Measurements from ENCODE around the gene SLFNL1.

Gene SLFNL1

GRCh38 chr1:40974945-40975344 lies 46.6 kb downstream of the SLFNL1 start:
- WGBS = 79% methylated on average over 8 of the region's 9 CpGs
- H4K8ac ChIP-seq (ENCODE audit: low read length) = no peak overlapping the region
- H3K79me1 ChIP-seq (replicated peaks; ENCODE audit: low read length, poor library complexity, severe bottlenecking) = peaks cover 4% of the 10 kb centered on the region

GRCh38 chr1:40973912-40974311 lies 47.6 kb downstream of the SLFNL1 start:
- 84% methylated on average over 2 of the region's 2 CpGs for WGBS
- Histone ChIP-seq H3K27ac (ENCODE audit: low read length, poor library complexity, severe bottlenecking) (no peak overlapping the region), H3K27me3 (ENCODE audit: control insufficient read depth in 1 of 2, insufficient read depth in 1 of 2, low read length in 2 of 2) (no peaks in the 10 kb centered on the region), H3K4me1 (ENCODE audit: control insufficient read depth, insufficient read depth, low read depth, low read length) (peaks cover 1% of the 10 kb centered on the region), H3K18ac (ENCODE audit: low read depth in 1 of 2, low read length in 2 of 2) (no peak overlapping the region), H2BK5ac (ENCODE audit: low read depth, low read length, poor library complexity, severe bottlenecking) (no peak overlapping the region), H3K4ac (ENCODE audit: low read depth in 1 of 2, low read length in 2 of 2) (peak overlapping the region in 1 of 2 experiments; percentile 26), H3K4me3 (ENCODE audit: insufficient read depth in 1 of 2, low read depth in 1 of 2, low read length in 2 of 2) (no peak overlapping the region), H4K91ac (ENCODE audit: low read length) (no peak overlapping the region), H3K36me3 (ENCODE audit: control insufficient read depth in 1 of 2, insufficient read depth in 2 of 2, low read depth in 1 of 2, low read length in 2 of 2) (no peaks in the 10 kb centered on the region), H4K8ac (ENCODE audit: low read length) (no peak overlapping the region), H2BK15ac (ENCODE audit: low read depth, poor library complexity, severe bottlenecking) (no peak overlapping the region), H3K14ac (ENCODE audit: low read length in 2 of 2) (no peak overlapping the region), H3K79me1 (replicated peaks; ENCODE audit: low read length, poor library complexity, severe bottlenecking) (peaks cover 2% of the 10 kb centered on the region), H2AK5ac (ENCODE audit: low read length, severe bottlenecking) (no peak overlapping the region), H2BK12ac (ENCODE audit: low read length in 2 of 2) (no peak overlapping the region), H2AFZ (ENCODE audit: low read depth, low read length) (no peak overlapping the region), H3K23ac (ENCODE audit: low read length in 2 of 2) (no peak overlapping the region), H3K9ac (ENCODE audit: low read length) (no peak overlapping the region), H2BK120ac (ENCODE audit: low read depth, low read length) (no peak overlapping the region), H3K4me2 (ENCODE audit: low read length, poor library complexity, severe bottlenecking) (no peak overlapping the region), H3K9me3 (ENCODE audit: control insufficient read depth, low read length) (no peaks in the 10 kb centered on the region)
- DNase-seq = no peak

More at GRCh38 chr1:40974945-40975344, 46.6 kb downstream of the SLFNL1 start:
- H3K18ac ChIP-seq (ENCODE audit: low read depth in 1 of 2, low read length in 2 of 2) = no peak overlapping the region
- DNase-seq = no peak
- no peak overlapping the region for H2AK5ac ChIP-seq (ENCODE audit: low read length, severe bottlenecking)
- no peak overlapping the region for H2AFZ ChIP-seq (ENCODE audit: low read depth, low read length)
- H3K4me2 ChIP-seq (ENCODE audit: low read length, poor library complexity, severe bottlenecking) = no peak overlapping the region
- no peak overlapping the region for H3K14ac ChIP-seq (ENCODE audit: low read length in 2 of 2)
- no peak overlapping the region for H3K9ac ChIP-seq (ENCODE audit: low read length)
- no peak overlapping the region for H2BK5ac ChIP-seq (ENCODE audit: low read depth, low read length, poor library complexity, severe bottlenecking)
- no peaks in the 10 kb centered on the region for H3K9me3 ChIP-seq (ENCODE audit: control insufficient read depth, low read length)
- no peak overlapping the region for H4K91ac ChIP-seq (ENCODE audit: low read length)
- no peak overlapping the region for H3K4me3 ChIP-seq (ENCODE audit: insufficient read depth in 1 of 2, low read depth in 1 of 2, low read length in 2 of 2)
- H2BK15ac ChIP-seq (ENCODE audit: low read depth, poor library complexity, severe bottlenecking) = peak overlapping the region; percentile 30
- H3K4ac ChIP-seq (ENCODE audit: low read depth in 1 of 2, low read length in 2 of 2) = no peak overlapping the region
- no peaks in the 10 kb centered on the region for H3K27me3 ChIP-seq (ENCODE audit: control insufficient read depth in 1 of 2, insufficient read depth in 1 of 2, low read length in 2 of 2)
- H3K27ac ChIP-seq (ENCODE audit: low read length, poor library complexity, severe bottlenecking) = no peak overlapping the region
- H3K36me3 ChIP-seq (ENCODE audit: control insufficient read depth in 1 of 2, insufficient read depth in 2 of 2, low read depth in 1 of 2, low read length in 2 of 2) = no peaks in the 10 kb centered on the region
- H3K23ac ChIP-seq (ENCODE audit: low read length in 2 of 2) = no peak overlapping the region
- peaks cover 6% of the 10 kb centered on the region for H3K4me1 ChIP-seq (ENCODE audit: control insufficient read depth, insufficient read depth, low read depth, low read length)
- H2BK12ac ChIP-seq (ENCODE audit: low read length in 2 of 2) = peak overlapping the region in 1 of 2 experiments; percentile 63
- H2BK120ac ChIP-seq (ENCODE audit: low read depth, low read length) = no peak overlapping the region

GRCh38 chr1:40971966-40972365 lies 49.6 kb downstream of the SLFNL1 start:
- no peak overlapping the region for H4K91ac ChIP-seq (ENCODE audit: low read length)
- no peaks in the 10 kb centered on the region for H3K9me3 ChIP-seq (ENCODE audit: control insufficient read depth, low read length)
- no peak for DNase-seq
- H3K36me3 ChIP-seq (ENCODE audit: control insufficient read depth in 1 of 2, insufficient read depth in 2 of 2, low read depth in 1 of 2, low read length in 2 of 2) = no peaks in the 10 kb centered on the region
- no peak overlapping the region for H2AK5ac ChIP-seq (ENCODE audit: low read length, severe bottlenecking)
- H3K79me1 ChIP-seq (replicated peaks; ENCODE audit: low read length, poor library complexity, severe bottlenecking) = no peaks in the 10 kb centered on the region
- H2BK5ac ChIP-seq (ENCODE audit: low read depth, low read length, poor library complexity, severe bottlenecking) = no peak overlapping the region
- no peak overlapping the region for H3K27ac ChIP-seq (ENCODE audit: low read length, poor library complexity, severe bottlenecking)
- H3K4me1 ChIP-seq (ENCODE audit: control insufficient read depth, insufficient read depth, low read depth, low read length) = peaks cover 4% of the 10 kb centered on the region
- no peak overlapping the region for H2AFZ ChIP-seq (ENCODE audit: low read depth, low read length)
- no peak overlapping the region for H3K4me3 ChIP-seq (ENCODE audit: insufficient read depth in 1 of 2, low read depth in 1 of 2, low read length in 2 of 2)
- H2BK15ac ChIP-seq (ENCODE audit: low read depth, poor library complexity, severe bottlenecking) = no peak overlapping the region
- WGBS = no CpG with 5 or more reads among the region's 1 CpG
- no peak overlapping the region for H3K23ac ChIP-seq (ENCODE audit: low read length in 2 of 2)
- H2BK120ac ChIP-seq (ENCODE audit: low read depth, low read length) = peak overlapping the region; percentile 34
- no peak overlapping the region for H3K18ac ChIP-seq (ENCODE audit: low read depth in 1 of 2, low read length in 2 of 2)
- no peaks in the 10 kb centered on the region for H3K27me3 ChIP-seq (ENCODE audit: control insufficient read depth in 1 of 2, insufficient read depth in 1 of 2, low read length in 2 of 2)
- H3K14ac ChIP-seq (ENCODE audit: low read length in 2 of 2) = no peak overlapping the region
- no peak overlapping the region for H3K4me2 ChIP-seq (ENCODE audit: low read length, poor library complexity, severe bottlenecking)
- no peak overlapping the region for H4K8ac ChIP-seq (ENCODE audit: low read length)
- H3K9ac ChIP-seq (ENCODE audit: low read length) = no peak overlapping the region
- H2BK12ac ChIP-seq (ENCODE audit: low read length in 2 of 2) = no peak overlapping the region
- no peak overlapping the region for H3K4ac ChIP-seq (ENCODE audit: low read depth in 1 of 2, low read length in 2 of 2)

- no peak overlapping the region for H2AK5ac ChIP-seq (ENCODE audit: low read length, severe bottlenecking)
- no peaks in the 10 kb centered on the region for H3K79me1 ChIP-seq (replicated peaks; ENCODE audit: low read length, poor library complexity, severe bottlenecking)
- H2BK5ac ChIP-seq (ENCODE audit: low read depth, low read length, poor library complexity, severe bottlenecking) = no peak overlapping the region
- no peak overlapping the region for H3K23ac ChIP-seq (ENCODE audit: low read length in 2 of 2)
- no peak overlapping the region for H4K91ac ChIP-seq (ENCODE audit: low read length)
- H2AFZ ChIP-seq (ENCODE audit: low read depth, low read length) = no peak overlapping the region
- no peak overlapping the region for H3K4me3 ChIP-seq (ENCODE audit: insufficient read depth in 1 of 2, low read depth in 1 of 2, low read length in 2 of 2)
- no peak overlapping the region for H3K14ac ChIP-seq (ENCODE audit: low read length in 2 of 2)
- H3K4ac ChIP-seq (ENCODE audit: low read depth in 1 of 2, low read length in 2 of 2) = no peak overlapping the region
- no peak overlapping the region for H3K9ac ChIP-seq (ENCODE audit: low read length)
- no peak overlapping the region for H2BK12ac ChIP-seq (ENCODE audit: low read length in 2 of 2)
- no peak overlapping the region for H3K27ac ChIP-seq (ENCODE audit: low read length, poor library complexity, severe bottlenecking)
- H2BK120ac ChIP-seq (ENCODE audit: low read depth, low read length) = no peak overlapping the region
- no peaks in the 10 kb centered on the region for H3K9me3 ChIP-seq (ENCODE audit: control insufficient read depth, low read length)
- no peak overlapping the region for H2BK15ac ChIP-seq (ENCODE audit: low read depth, poor library complexity, severe bottlenecking)
- H3K4me1 ChIP-seq (ENCODE audit: control insufficient read depth, insufficient read depth, low read depth, low read length) = peaks cover 4% of the 10 kb centered on the region
- no peaks in the 10 kb centered on the region for H3K27me3 ChIP-seq (ENCODE audit: control insufficient read depth in 1 of 2, insufficient read depth in 1 of 2, low read length in 2 of 2)
- H3K4me2 ChIP-seq (ENCODE audit: low read length, poor library complexity, severe bottlenecking) = no peak overlapping the region
- WGBS = 97% methylated on average over 6 of the region's 6 CpGs
- H4K8ac ChIP-seq (ENCODE audit: low read length) = no peak overlapping the region
- no peak overlapping the region for H3K18ac ChIP-seq (ENCODE audit: low read depth in 1 of 2, low read length in 2 of 2)
- DNase-seq = no peak
- no peaks in the 10 kb centered on the region for H3K36me3 ChIP-seq (ENCODE audit: control insufficient read depth in 1 of 2, insufficient read depth in 2 of 2, low read depth in 1 of 2, low read length in 2 of 2)
Measured at GRCh38 chr1:40969445-40969844, 52.1 kb downstream of the SLFNL1 start.

Measured in mesenchymal stem cell (in vitro differentiated cells and primary cell).